NCI-H446 (cell line): ENCODE measurements around the gene COX14.
A peak's percentile ranks its signal among the peaks of the same experiment; 100 is the strongest.
"Not testable (repeated sequence)": the region's sequence is repeated elsewhere in the genome, so short reads cannot be mapped to it uniquely, and the experiment has no call there.

Experiments
- DNase-seq, 2 experiments: peaks; one replicate each; lab custom pipeline; 2025; lab: John Stamatoyannopoulos, UW

Gene COX14

DNA sequence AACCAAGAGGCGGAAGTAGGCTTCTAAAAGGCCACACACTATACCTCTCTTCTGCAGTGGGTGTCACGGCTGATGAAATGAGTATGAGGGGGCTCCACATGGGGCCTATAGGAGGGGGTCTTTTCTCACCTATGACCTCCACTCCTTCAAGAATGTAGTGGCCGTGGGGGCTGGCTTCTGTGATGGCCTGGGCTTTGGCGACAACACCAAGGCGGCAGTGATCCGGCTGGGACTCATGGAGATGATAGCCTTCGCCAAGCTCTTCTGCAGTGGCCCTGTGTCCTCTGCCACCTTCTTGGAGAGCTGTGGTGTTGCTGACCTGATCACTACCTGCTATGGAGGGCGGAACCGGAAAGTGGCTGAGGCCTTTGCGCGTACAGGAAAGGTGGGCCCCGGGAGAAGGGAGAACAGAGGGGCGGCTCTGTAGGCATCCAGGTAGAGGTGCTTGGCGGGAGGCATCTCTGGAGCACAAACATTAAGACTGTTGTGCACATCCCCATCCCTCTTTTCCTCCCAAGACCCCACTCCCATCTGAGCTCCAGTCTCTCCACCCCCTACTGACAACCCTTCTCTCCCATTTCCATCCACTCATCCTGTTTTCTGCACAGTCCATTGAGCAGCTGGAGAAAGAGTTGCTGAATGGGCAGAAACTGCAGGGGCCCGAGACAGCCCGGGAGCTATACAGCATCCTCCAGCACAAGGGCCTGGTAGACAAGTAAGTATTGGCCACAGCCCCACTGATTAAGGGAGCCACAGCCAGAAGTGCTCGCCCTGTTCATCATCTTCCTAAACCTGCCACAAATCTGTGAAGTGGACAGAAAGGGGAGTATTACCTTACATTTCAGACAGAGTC is 4.4 kb upstream of the COX14 start:
- no peak for DNase-seq

GRCh38 chr12:50109319-50109718 is 2.7 kb upstream of the COX14 start:
- no peak for DNase-seq

DNA sequence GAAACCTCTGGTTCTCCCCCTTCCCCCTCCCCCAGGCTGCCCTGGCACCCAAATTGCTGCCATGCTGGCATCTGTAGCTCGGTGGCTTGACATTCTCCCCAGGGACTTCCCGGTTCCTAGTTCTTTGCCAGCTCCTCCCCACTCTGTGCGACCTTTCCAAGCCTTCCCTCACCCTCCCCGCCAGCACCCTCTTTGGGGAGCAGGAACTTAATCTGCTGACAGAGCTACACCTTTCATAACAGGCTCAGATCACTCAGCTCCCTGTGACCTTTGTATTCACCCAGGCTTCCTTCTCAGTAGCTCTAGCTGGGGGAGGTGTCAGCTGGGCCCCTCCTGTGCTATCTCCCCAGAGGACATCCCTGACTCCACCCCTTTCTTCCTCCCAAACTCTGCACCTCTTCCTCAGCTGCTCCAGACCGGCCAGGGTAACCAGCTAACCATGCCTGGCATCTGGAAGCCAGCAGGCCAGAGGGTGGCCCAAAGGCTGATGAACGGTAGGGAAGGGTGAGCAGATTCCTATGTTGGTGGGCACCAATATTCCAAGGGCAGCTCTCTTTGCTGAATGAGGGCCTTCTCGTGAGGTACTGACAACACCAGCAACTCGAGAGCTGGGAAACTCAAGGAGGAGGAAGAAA is 1.8 kb upstream of the COX14 start:
- no peak for DNase-seq

DNA sequence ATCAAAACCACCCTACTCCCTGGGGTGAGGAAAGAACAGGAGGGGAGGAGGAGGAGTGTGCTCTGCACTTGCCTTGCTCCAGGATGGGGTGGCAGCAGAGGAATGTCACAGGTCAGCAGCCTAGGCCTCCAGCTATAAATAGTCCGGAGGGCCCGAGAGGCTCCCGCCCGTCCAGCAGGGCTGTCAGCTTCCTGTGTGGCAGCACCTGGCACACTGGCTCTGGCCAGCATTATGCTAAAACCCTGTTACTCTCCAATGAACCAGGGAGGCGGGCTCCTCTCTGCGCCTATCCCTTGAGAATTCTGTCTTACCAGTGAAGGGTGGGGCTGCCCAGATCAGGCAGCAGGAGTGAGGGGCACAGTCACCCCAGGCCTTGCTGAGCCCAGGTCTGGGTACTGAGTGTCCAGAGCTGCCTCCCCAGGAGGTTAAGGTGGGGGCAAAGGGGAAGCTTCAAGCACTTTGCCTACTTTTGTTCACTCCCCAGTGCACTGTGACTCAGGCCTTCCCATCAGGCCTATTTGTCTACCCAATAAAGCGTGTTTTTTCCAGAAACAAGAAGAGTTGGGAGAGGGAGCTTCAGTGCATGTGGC is 1.2 kb upstream of the COX14 start:
- no peak for DNase-seq

DNA sequence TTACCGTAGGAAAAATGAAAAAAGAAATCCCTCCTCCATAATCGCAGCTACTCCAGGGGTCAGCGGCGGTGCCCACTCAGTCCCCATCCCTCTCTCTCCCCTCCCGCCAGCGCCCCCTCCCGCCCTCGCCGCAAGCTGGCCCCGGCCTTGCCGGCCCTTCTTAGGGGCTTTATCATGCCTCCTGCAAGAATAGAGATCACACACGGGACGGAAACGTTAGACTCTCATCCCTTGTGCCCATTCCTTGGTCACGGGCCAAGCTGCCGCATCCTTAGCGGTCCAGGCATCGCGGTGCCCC is 692 bp upstream of the COX14 start:
- no peak for DNase-seq

DNA sequence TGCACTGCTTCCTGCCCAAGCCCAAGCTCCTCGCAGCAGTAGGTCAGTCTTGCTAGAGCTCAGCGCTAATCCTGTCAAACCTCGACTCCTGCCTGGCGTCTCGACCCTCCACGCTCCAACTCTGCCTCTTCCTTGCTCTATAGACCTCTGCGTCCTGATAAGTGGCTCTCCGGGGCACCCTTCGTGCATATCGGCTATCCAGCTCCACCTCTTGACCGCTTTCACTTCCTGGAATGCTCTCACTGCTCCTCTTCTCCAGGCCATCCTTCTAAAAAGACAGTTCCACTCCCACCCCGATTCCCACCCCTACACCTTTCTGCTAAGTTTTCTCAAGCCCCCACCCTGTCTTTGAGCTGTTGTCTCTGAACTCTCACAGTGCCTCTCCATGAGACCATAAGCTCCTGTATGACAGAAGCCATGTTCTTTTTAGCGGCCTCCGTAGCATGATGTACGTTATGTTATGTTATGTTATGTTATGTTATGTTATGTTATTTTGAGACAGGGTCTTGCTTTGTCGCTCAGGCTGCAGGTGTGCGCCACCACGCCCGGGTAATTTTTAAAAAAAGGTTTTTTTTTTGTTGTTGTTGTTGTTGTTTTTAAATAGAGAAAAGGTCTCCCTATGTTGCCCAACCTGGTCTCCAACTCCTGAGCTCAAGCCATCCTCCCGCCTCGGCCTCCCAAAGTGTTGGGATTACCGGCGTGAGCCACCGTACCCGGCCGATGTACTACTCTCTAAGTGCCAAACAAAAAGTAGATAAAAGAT is 601 bp downstream of the COX14 start:
- DNase-seq = no peak

- DNase-seq = no peak
Measured at GRCh38 chr12:50117057-50117622, 5.1 kb downstream of the COX14 start.

DNA sequence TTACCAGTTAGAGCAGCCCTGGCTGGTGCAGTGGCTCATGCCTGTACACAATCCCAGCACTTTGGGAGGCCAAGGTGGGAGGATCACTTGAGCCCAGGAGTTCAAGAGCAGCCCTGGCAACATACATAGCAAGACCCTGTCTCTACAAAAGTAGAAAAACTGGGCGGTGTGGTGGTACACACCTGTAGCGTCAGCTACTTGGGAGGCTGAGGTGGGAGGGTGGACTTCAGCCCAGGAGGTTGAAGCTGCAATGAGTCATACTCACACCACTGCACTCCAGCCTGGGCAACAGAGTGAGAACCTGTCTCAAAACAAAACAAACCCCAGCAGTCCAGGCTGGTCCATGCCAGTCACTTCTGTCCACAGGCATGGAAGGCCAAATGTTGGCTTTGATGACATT is 7.4 kb downstream of the COX14 start:
- no peak for DNase-seq

- DNase-seq = no peak
Measured at GRCh38 chr12:50120521-50120920, 8.5 kb downstream of the COX14 start.

DNA sequence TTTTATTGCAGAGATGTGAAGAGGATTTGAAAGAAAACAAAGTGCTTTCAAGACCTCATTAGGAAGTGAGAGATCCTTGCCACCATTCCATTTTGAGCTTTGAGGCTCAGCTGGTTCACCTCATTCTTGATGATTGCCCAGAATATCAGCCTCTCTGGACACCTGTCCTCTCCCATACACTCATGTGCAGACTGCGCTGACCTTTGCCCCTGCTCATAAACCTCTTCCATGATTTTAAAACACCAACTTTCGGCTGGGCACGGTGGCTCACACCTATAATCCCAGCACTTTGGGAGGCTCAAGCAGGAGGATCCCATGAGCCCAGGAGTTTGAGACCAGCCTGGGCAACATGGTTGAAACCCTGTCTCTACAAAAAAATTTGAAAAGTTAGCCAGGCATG is 8.9 kb downstream of the COX14 start:
- DNase-seq = no peak

DNA sequence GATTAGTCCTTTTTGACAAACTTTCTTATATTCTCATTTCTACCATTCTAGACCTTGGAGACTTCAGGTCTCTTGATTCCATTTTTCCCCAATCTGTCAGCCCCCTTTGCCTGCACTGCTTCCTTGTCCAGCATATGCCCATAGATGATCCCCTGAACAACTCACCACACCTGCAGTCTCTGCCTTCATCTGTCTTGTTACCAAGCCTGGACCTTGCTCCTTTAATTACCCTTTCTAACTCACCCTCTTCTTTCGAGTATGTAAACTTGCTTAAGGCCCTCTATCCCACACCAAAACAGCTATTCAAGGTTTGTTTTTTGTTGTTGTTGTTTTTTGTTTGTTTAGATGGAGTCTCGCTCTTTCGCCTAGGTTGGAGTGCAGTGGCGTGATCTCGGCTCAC is 9.6 kb downstream of the COX14 start:
- DNase-seq = no peak

DNA sequence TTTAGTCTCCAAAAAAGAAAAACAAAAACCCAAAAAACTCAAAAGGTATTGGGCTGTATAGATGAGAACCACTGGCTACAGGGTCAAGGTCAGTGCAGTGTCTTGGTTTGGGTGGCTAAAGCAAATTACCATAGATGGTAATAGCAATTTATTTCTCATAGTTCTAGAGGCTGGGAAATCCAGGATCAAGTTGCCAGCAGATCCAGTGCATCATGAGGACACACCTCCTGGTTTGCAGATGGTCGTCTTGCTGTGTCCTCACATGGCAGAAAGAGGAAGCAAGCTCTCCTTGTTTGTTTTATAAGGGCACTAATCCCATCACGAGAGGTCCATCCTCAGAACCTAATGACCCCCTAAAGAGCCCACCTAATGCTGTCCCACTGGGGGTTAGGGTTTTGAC is 11.2 kb downstream of the COX14 start:
- no peak for DNase-seq

- DNase-seq = no peak
Measured at GRCh38 chr12:50127546-50127945, 15.5 kb downstream of the COX14 start.

GRCh38 chr12:50129290-50129689 is 17.3 kb downstream of the COX14 start:
- no peak for DNase-seq

GRCh38 chr12:50132505-50133135 is 20.6 kb downstream of the COX14 start:
- peak in 1 of 2 experiments; percentile 51 for DNase-seq

- DNase-seq = no peak
Measured at GRCh38 chr12:50142993-50143392, 31.0 kb downstream of the COX14 start.

DNA sequence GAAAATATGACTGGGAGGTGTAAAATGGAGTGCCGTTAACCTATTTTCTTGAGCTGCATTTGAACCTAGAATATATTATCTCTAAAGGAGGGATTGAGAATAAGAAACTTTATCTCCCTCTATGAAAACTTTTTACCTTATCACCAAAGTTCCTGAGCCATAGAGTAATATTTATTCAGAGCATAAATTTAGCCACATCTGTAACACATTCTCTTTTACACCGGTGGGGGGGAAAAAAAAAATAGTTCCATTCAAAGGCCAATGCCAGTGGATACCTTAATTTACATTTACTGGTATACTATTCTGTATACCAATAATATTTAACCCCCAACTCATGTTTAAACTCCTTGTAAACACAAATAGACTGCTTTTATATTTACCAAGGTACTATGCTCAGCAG is 33.4 kb downstream of the COX14 start:
- no peak for DNase-seq

GRCh38 chr12:50147281-50147680 is 35.2 kb downstream of the COX14 start:
- DNase-seq = no peak

DNA sequence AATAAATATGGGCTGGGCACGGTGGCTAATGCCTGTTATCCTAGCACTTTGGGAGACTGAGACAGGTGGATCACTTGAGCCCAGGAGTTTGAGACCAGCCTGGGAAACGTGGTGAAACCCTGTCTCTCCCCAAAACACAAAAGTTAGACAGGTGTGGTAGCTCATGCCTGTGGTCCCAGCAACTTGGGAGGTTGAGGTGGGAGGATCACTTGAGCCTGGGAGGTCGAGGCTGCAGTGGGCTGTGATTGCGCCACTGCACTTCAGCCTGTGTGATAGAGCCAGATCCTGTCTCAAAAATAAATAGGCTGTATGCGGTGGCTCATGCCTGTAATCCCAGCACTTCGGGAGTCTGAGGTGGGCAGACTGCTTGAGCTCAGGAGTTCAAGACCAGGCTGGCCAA is 36.0 kb downstream of the COX14 start:
- DNase-seq = not testable (repeated sequence)

GRCh38 chr12:50149311-50149710 is 37.3 kb downstream of the COX14 start:
- no peak for DNase-seq

DNA sequence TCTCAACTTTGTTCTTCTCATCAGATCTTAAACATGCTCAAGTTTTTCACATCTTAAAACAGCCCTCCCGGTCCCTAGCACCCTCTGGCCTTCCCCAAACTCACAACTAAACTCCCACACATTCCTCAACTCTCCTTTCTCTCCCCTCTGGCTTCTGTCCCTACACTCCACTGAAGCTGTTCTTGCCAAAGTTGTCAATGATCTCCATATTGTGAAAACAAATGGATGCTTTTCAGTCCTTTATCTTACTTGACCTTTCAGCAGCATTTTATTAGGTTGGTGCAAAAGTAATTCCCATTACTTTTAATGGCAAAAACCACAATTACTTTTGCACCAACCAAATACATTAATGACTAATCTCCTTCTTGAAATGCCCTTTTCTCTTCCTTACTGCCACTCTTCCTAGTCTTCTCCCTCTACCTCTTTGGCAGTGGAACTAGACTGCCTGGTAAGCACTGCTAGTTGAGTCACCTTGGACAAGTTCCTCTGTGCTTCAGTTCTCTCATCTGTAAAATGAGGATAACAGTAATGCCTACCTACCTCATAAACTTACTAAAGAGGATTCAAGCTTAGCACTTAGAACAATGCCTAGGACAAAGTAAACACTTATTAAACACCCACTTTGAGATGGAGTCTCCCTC is 39.1 kb downstream of the COX14 start:
- DNase-seq = no peak
